ENCODE data around the gene JAG1. TPM values are rescaled to one million over a fixed set of nuclear protein-coding genes. Genes with fewer than 3 reads are reported as not detected.

Gene JAG1
- total RNA-seq, 1 experiment from 2014 or later = 88.0 TPM

DNA sequence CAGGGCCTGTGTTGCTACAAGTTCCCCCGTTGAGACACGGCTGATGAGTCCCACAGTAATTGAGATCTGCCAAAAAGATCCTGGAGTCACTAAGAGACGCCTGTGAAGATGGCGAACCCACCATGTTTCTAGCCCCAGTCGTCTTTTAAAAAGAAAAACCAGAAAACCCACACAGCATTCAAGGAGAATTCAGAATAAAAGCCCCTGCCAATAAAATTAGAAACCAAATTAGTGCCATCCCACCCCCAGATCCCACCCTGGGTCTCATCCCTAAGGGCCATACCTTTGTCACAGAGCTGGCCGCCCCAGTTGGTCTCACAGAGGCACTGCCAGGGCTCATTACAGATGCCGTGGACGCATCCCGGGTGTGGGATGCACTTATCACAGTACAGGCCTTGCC lies 21.6 kb downstream of the JAG1 start:
- no peak overlapping the region for H3K27ac Mint-ChIP-seq (ENCODE audit: low read depth, unreplicated experiment)
- intact Hi-C loops (cut with micrococcal nuclease) = no loop called here

DNA sequence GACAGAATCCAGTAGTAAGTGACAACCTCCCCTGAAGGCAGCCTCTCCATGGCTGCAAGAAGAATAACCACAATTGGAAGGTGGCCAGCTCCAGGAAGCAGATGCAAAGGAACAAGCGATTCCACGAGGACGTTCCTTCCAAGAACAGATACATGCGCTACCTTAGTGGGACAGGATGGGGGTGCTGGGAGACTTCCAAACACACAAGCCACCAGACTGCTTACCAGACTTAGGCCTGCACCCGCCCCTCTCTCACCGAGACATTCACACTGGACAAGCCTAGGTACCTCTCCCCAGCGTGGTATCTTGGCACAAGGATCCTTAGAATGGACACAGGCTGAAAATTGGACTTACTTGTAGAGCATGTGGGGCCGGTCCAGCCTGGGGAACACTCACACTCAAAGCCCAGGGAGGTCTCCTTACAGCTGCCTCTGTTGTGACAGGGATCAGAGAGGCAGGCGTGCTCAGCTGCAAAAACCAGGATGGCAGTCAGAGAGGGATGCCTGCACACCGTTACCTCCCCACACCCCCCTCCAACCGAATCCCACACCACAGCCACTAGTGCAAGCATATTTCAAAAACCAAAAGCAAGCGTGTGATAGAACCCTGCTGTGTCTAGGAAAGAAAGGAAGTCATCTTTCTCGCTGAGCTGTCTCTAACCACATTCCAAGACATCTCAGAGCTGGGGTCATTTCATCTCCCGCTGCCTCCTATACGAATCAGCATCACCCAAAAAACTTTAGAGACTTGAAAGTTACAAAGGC lies 22.4 kb downstream of the JAG1 start:
- Mint-ChIP-seq H3K4me1 (ENCODE audit: insufficient read depth, unreplicated experiment) (peaks cover 15% of the 10 kb centered on the region), H3K27ac (ENCODE audit: low read depth, unreplicated experiment) (no peak overlapping the region), H3K4me3 (ENCODE audit: unreplicated experiment) (no peak overlapping the region), H3K9me3 (ENCODE audit: unreplicated experiment) (no peaks in the 10 kb centered on the region), H3K27me3 (ENCODE audit: insufficient read depth, unreplicated experiment) (no peaks in the 10 kb centered on the region), H3K36me3 (ENCODE audit: insufficient read depth, unreplicated experiment) (peaks cover 96% of the 10 kb centered on the region)
- TF ChIP-seq, protein P1, sequence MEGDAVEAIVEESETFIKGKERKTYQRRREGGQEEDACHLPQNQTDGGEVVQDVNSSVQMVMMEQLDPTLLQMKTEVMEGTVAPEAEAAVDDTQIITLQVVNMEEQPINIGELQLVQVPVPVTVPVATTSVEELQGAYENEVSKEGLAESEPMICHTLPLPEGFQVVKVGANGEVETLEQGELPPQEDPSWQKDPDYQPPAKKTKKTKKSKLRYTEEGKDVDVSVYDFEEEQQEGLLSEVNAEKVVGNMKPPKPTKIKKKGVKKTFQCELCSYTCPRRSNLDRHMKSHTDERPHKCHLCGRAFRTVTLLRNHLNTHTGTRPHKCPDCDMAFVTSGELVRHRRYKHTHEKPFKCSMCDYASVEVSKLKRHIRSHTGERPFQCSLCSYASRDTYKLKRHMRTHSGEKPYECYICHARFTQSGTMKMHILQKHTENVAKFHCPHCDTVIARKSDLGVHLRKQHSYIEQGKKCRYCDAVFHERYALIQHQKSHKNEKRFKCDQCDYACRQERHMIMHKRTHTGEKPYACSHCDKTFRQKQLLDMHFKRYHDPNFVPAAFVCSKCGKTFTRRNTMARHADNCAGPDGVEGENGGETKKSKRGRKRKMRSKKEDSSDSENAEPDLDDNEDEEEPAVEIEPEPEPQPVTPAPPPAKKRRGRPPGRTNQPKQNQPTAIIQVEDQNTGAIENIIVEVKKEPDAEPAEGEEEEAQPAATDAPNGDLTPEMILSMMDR (IDR thresholded peaks at IDR 0.05; ENCODE audit: unreplicated experiment) = no peak
- intact Hi-C loops (cut with micrococcal nuclease) = no loop called here
- ChIA-PET CTCF (interaction anchor here (0.6 to 2.0 kb wide), 9 partner anchors 8 to 620 kb away, joined by 3 to 7 read pairs (median 3); no protein-coding TSS in a partner anchor), POLR2A (interaction anchor here (0.8 to 1.3 kb wide), 3 partner anchors 11 to 46 kb away, joined by 3 read pairs; no protein-coding TSS in a partner anchor)
- no TSS peak for BruUV-seq (replicated peaks)
- DNase-seq (ENCODE audit: unreplicated experiment) = peak; percentile 48

More for the DNA sequence above, 21.6 kb downstream of the JAG1 start:
- peaks cover 96% of the 10 kb centered on the region for H3K36me3 Mint-ChIP-seq (ENCODE audit: insufficient read depth, unreplicated experiment)
- no peaks in the 10 kb centered on the region for H3K27me3 Mint-ChIP-seq (ENCODE audit: insufficient read depth, unreplicated experiment)
- no TSS peak for BruUV-seq (replicated peaks)
- TF ChIP-seq, protein P1 (IDR thresholded peaks at IDR 0.05; ENCODE audit: unreplicated experiment) = no peak
- no peaks in the 10 kb centered on the region for H3K9me3 Mint-ChIP-seq (ENCODE audit: unreplicated experiment)
- ChIA-PET POLR2A (interaction anchor here (0.8 to 2.1 kb wide), 3 partner anchors 14 to 47 kb away, joined by 3 to 8 read pairs (median 3); no protein-coding TSS in a partner anchor), CTCF (interaction anchor here (0.7 to 1.1 kb wide), 3 partner anchors 19 to 96 kb away, joined by 3 to 4 read pairs (median 3); no protein-coding TSS in a partner anchor)
- no peak overlapping the region for H3K4me3 Mint-ChIP-seq (ENCODE audit: unreplicated experiment)
- DNase-seq (ENCODE audit: unreplicated experiment) = no peak
- peaks cover 15% of the 10 kb centered on the region for H3K4me1 Mint-ChIP-seq (ENCODE audit: insufficient read depth, unreplicated experiment)

DNA sequence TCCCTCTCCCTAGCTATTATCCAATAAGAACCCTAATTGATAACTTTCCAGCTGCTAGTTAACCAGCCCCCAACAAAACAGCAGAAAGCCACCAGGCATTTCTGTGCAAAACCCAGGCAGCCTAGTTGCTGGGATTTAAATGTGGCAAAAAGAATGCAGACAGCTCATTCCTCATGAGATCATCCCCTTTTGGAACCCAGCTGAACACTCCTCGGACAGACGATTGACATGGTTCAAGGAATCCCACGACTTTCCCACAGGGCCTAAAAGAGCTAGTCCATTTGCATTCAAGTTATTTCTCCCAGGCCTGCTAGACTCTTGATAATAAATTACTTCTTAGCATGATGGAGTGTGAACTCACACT lies 24.0 kb downstream of the JAG1 start:
- no peak overlapping the region for H3K27ac Mint-ChIP-seq (ENCODE audit: low read depth, unreplicated experiment)
- POLR2A ChIA-PET = interaction anchor here (1.1 to 2.2 kb wide), 4 partner anchors 10 to 15 kb away, joined by 3 to 11 read pairs (median 6); no protein-coding TSS in a partner anchor

More for the DNA sequence above, 24.0 kb downstream of the JAG1 start:
- no peaks in the 10 kb centered on the region for H3K9me3 Mint-ChIP-seq (ENCODE audit: unreplicated experiment)
- H3K4me3 Mint-ChIP-seq (ENCODE audit: unreplicated experiment) = no peak overlapping the region
- intact Hi-C loops (cut with micrococcal nuclease) = no loop called here
- CTCF ChIA-PET = interaction anchor here (0.8 to 2.2 kb wide), 9 partner anchors 10 to 259 kb away, joined by 3 to 18 read pairs (median 5); no protein-coding TSS in a partner anchor
- no peak for DNase-seq (ENCODE audit: unreplicated experiment)
- TF ChIP-seq, protein P1 (IDR thresholded peaks at IDR 0.05; ENCODE audit: unreplicated experiment) = no peak
- H3K36me3 Mint-ChIP-seq (ENCODE audit: insufficient read depth, unreplicated experiment) = peaks cover 96% of the 10 kb centered on the region
- no peaks in the 10 kb centered on the region for H3K27me3 Mint-ChIP-seq (ENCODE audit: insufficient read depth, unreplicated experiment)
- no TSS peak for BruUV-seq (replicated peaks)
- H3K4me1 Mint-ChIP-seq (ENCODE audit: insufficient read depth, unreplicated experiment) = peaks cover 11% of the 10 kb centered on the region
